ENCODE data around the gene SMARCD3.
A peak's percentile ranks its signal among the peaks of the same experiment; 100 is the strongest.

The SMARCD3 gene

GRCh38 chr7:151233804-151234203 lies 14.7 kb downstream of the SMARCD3 start:
- no peak for DNase-seq

DNA sequence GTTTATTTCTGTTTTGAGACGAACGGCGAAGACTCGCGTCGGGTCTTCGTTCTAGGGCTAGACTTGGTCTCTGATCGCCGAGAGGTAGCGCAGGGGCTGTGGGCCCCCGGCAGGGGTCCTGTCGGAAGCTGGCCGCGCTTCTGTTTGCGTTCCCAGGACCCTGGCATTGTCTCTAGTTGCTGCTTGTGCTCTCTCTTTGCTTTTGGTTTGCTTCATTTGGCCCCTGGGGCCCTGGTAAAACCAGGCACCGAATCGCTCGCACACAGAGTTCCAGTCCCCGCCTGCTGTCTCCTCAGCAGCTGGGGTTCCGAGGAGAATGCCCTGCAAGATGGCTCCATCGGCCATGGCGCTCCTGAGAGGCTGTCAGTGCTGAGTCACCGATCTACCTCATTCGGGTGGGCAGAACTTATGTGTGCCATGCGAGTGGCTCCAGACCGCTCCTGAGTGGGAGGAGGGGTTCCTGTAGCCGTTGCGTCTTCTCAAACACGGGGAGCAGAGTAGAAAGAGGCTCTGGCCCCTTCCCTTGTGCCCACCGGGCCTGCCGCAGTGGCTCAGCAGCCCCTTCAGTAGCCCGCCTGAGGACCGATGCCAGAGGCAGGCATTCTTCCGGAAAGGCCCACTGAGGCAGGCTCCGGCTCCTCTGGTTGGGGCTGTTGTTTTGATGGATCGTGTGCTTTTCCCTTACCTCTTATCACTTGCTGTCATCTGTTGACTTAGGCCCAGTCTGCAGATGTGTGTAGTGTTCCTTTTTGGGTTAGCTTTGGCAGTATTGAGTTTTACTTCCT lies 15.4 kb downstream of the SMARCD3 start:
- DNase-seq: peak; percentile 67

DNA sequence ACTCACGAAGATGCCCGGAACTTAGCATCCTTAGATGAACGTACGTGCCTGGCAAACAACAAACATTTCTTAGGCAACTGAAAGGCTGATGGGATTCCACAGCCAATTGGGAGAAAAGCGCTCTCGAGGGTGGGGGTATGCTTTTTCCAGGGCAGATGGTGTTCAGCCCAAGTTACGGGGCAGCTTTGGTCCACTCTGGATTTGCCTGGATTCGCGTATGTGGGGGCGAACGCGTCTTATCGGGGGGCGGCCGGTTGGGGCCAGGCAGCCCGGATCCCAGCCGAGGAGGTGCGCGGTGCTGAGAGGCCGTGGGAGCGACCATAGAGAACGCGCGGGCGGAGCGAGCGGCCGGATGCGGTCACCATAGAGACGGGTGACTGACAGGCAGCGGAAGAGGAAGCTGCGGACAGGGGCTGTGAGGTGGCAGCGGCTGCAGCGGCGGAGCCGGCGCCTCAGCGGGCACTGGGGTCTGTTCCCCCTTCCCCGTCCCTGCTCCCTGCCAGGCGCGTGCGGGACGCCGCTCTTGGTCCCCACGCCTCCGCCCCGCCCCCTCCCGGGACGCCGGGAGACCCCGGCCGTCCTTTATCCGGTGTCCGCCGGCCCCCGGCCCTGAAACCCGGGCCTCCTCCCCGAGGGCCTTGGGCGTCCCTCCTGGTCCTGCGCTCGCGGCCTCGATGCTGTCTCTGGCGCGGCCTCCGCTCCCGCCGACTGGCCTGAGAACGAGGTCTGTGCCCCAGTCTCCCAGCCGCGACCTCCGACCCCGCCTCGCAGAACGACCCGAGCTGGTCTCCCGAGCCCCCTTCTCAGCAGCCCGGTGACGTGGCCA lies 16.2 kb downstream of the SMARCD3 start, which contains the start of gene CHPF2:
CHPF2 (plus strand) TSS at position 393 of the 826 bp plus-strand sequence. CDS start 1,529 bp downstream, outside the sequence.
- peak; percentile 89 for DNase-seq

GRCh38 chr7:151231080-151231479 lies 17.4 kb downstream of the SMARCD3 start:
- no peak for DNase-seq

DNA sequence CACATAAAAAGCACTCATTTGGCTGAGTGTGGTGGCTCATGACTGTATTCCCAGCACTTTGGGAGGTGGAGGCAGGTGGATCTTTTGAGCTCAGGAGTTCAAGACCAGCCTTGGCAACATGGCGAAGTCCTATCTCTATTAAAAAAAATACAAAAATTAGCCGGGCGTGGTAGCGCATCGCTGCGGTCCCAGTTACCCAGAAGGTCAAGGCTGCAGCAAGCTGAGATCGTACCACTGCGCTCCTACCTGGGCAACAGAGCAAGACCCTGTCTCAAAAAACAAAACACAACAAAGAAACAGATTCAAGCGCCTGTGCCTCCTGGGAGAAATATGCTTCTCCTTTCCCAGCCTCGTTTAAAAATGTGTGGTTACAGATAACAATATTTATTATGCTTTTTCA lies 19.2 kb downstream of the SMARCD3 start:
- DNase-seq: no peak

- no peak for DNase-seq
Observed at GRCh38 chr7:151228024-151228866, 20.2 kb downstream of the SMARCD3 start.

DNA sequence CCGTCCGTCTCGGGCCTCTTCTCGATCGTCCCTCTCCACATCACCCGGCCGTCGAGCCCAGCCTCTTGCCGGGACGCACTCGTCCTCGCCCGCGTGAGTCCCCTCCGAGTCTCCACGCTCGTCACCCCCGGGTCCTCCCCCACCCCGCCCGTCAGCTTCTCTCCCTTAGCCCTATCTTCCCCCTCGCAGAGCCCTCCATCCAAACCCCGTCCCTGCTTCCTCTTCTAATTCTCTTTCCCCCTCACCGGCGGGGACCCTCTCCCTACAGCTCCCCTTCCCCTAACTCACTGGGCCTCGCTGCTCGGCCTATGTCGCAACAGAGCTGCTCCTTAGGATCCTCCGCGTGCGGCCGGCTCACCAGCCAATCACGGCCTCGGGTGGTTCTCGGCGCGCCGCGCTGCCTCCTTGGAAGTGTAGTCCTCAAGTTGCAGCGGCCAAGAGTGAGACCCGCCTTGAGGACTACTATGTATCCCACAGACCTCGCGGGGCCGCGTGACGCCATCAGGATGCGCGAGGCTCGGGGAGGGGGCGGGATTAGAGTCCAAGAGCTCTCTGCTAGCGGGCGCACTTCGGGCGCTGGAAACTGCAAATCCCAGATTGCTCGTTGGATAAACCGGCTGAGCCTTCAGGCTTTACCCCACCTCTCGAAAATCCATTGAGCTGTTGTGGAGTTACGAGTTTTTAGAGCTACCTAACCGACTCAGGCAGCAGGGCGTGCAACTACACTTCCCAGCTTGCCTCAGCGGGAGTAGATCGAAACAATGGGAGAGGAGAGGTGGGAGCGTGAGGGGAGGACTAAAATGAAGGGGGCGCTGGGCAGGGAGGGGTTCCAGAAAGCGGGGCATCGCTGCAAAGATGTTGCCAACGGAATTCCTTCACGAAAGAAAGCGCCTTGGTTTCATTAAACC lies 21.4 kb downstream of the SMARCD3 start, which contains the start of gene ABCF2:
ABCF2 (minus strand) TSS at position 331 of the 908 bp plus-strand sequence. CDS start 747 bp downstream, outside the sequence.
- peak; percentile 97 for DNase-seq

GRCh38 chr7:151226560-151226874 lies 22.0 kb downstream of the SMARCD3 start:
- no peak for DNase-seq

GRCh38 chr7:151225948-151226510 lies 22.5 kb downstream of the SMARCD3 start:
- DNase-seq: no peak

DNA sequence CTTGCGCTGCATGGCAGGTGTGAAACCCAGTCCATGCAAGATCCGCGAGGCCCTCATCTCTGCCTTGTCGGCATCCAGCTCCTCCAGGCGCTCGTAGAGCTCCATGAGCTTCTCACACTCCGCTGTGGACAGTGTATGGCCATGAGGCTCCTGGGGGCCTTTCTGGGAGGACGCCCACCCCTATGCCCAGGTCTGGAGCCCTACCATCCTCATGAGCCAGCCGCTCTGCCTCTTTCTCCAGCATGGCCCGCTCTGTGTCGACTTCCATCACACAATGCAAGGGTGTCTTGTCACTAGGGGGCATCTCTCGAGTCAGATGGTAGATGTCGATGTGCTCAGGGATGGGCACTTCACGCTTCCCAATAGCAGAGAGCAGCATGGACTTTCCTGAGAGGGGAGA lies 24.8 kb downstream of the SMARCD3 start:
- no peak for DNase-seq

GRCh38 chr7:151218170-151218569 lies 30.3 kb downstream of the SMARCD3 start:
- no peak for DNase-seq

DNA sequence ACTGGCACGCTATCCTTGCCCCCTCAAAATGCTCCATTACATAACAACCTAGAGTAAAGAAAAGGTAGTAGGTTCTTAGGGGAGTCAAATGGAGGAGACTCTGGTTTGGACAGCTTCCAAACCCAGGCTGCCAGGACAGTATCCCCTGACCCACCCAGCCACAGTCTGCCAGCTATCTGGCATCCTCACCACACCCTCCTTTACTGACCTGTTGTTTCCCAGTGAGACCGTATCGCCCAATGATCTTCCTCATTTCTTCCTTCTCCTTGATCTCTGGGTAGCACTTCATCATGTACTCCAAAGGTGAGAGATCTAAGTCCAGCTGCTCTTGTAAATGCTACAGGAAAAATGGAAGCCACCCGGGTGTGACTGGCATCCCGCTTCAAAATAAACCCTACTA lies 33.1 kb downstream of the SMARCD3 start:
- no peak for DNase-seq

- no peak for DNase-seq
Observed at GRCh38 chr7:151213826-151214225, 34.7 kb downstream of the SMARCD3 start.

- DNase-seq: no peak
Observed at GRCh38 chr7:151212626-151213025, 35.9 kb downstream of the SMARCD3 start.

- DNase-seq: no peak
Observed at GRCh38 chr7:151211155-151211772, 37.2 kb downstream of the SMARCD3 start.

GRCh38 chr7:151210087-151210854 lies 38.2 kb downstream of the SMARCD3 start, which contains the start of gene H2BK1:
TSS of gene H2BK1 (minus strand) at chr7:151210488. CDS start at chr7:151210318, 170 bp downstream.
- no peak for DNase-seq

GRCh38 chr7:151209588-151209987 lies 38.9 kb downstream of the SMARCD3 start:
- DNase-seq: no peak

- DNase-seq: no peak
Observed at GRCh38 chr7:151208253-151208862, 40.1 kb downstream of the SMARCD3 start.

GRCh38 chr7:151207804-151208203 lies 40.7 kb downstream of the SMARCD3 start:
- DNase-seq: no peak

GRCh38 chr7:151207315-151207714 lies 41.2 kb downstream of the SMARCD3 start:
- no peak for DNase-seq

Measured in CD4-positive, alpha-beta T cell treated with Interleukin-21 for 1 hour (primary cell).